GM12873 (cell line): ENCODE data around the gene VPS8.
A peak's percentile ranks its signal among the peaks of the same experiment; 100 is the strongest.

Source experiments
- TF ChIP-seq, protein P1 (sequence below): IDR thresholded peaks from 2 replicates; pipeline ENCODE4 v1.5.1; 2012; ENCODE audit warnings: low read depth, mild to moderate bottlenecking, moderate library complexity, low read length, control low read depth; ENCODE audit not compliant: insufficient read depth; ENCODE audit errors: missing control alignments

The VPS8 gene

DNA sequence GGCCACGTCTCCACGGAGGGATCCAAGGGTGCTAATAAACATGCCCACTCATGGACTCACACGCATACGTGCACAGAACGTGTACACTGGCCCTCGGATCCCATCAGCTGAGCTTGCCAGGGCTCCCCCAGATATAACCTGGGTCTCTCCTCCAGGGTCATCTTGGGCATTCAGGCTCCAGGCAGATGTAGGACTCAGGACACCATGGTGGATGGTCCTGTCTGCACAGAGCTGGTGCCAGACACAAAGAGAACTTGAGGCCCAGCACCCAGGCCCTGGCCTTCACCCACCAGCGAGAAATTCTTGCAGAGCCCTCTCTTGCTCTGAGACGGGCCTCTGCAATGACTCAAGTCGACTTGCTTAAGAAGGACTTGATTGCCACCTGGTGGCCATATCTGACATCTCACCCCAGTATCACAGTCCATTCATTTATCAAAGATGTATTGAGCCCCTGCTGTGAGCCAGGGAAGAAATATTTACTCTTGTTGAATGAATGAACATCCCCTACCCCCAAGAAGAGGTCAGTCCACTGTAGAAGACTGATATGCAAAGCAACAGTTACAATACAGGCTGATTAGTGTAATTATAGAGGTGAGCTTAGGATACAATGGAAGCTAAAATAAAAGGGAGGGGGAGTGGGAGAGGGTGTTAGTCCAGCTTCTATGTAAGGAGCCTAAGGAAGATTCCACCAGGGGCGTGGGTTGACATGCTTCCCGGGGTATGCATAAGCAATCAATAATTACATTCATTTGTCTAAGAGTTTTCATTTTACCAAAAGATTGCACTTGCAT lies 34.2 kb upstream of the VPS8 start:
- TF ChIP-seq, protein P1, sequence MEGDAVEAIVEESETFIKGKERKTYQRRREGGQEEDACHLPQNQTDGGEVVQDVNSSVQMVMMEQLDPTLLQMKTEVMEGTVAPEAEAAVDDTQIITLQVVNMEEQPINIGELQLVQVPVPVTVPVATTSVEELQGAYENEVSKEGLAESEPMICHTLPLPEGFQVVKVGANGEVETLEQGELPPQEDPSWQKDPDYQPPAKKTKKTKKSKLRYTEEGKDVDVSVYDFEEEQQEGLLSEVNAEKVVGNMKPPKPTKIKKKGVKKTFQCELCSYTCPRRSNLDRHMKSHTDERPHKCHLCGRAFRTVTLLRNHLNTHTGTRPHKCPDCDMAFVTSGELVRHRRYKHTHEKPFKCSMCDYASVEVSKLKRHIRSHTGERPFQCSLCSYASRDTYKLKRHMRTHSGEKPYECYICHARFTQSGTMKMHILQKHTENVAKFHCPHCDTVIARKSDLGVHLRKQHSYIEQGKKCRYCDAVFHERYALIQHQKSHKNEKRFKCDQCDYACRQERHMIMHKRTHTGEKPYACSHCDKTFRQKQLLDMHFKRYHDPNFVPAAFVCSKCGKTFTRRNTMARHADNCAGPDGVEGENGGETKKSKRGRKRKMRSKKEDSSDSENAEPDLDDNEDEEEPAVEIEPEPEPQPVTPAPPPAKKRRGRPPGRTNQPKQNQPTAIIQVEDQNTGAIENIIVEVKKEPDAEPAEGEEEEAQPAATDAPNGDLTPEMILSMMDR = peak; percentile 75

DNA sequence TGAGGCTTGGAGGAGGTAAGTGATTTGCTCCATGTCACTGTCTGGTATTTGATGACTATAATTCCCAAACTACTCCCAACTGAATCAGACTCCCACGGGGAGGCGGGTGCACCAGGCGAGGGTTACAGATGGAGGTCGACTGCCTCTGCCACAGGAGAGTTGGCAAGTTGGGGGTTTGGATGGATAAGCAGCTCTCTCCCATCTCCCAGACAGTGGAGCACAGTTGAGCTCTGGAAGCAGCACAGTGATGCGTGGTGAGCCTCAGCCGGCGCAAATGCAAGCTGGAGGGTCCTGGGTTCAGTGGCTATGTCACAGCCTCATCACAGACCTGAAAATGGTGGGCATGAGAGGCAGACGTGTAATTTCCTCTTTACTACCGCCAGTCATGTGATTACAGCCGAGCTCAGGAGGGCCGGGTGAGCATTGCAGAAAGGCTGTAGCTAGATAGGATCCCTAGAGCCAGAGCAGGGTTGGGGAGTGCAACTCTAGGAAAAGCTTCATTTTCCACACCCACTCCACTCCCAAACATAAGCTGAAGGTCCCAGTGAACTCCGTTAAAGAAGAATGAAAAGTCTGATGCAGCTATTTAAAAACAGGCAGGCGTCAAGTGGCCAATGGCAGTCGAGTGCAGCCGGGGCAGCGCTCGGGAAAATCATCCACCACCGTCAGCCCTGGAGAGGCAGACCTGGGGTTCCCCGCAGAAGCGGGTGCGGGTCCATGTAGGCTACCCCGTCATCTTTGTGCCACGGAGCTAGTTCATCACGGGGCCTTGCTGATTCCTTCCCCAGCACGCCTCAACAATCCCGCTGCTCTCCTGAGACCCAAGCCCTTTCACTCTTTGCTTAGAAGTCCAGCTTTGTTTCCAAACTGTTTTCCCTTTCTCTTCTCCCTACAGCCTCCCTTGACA lies 33.3 kb upstream of the VPS8 start:
- TF ChIP-seq, protein P1 = no peak

DNA sequence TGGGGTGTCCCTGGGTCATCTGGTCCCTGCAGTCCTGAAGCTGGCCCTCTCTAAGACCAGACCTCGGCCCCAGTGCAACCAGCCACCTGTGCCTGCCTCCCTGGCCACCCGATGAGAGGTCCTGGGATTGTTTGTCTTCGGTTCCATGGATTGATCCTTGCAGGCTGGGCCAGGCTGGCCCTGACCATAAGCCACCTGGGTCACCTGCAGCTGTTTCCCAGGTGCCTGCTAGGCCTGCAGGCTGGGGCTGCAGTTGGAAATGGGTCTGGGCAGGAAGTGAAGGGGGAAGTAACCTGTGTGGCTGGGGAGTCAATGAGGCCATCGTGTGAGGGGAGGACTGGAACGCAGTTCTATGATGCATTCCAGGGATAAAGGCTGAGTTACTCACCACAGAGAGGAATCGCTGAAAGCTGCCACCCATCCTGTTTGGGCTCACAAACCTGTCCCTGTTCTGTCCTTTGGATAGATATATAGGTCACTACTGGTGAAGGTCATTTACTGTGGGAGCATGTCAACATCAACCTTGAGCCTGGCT lies 30.9 kb upstream of the VPS8 start:
- TF ChIP-seq, protein P1 = no peak

DNA sequence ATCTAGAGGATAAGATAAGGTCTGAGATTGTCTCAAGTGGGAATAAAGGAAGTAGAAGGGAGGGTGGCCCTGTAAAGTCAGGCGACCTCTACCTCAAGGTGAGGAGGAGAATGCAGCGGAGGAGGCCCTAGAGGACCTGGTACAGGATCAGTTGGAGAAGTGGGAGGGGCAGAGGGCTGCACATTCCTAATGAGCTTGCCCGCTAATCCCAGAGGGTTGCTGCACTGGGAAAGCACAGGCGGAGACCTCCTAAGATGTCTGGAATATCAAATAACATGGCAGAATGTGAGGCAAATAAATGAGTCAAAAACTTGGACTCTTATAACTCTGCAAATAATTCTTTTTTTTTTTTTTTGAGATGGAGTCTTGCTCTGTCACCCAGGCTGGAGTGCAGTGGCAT lies 30.2 kb upstream of the VPS8 start:
- TF ChIP-seq, protein P1 = no peak

DNA sequence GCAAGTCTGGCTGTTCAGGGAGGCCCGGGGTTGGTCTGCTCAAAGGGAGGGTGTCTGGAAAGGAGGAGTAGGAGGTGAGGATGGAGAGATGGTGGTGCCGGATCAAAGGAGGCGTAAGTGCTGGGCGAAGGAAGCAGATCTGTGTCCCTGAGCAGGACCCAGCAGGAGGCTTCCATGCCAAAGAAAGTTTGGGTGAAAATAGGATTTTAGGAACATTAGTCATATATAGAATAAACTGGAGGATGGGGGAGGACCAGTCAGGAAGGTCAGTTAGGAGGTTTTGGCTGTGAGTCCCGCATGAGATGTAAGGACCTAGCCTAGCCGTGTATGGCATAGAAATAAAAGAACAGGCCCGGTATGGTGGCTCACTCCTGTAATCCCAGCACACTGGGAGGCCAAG lies 28.6 kb upstream of the VPS8 start:
- TF ChIP-seq, protein P1 = no peak

DNA sequence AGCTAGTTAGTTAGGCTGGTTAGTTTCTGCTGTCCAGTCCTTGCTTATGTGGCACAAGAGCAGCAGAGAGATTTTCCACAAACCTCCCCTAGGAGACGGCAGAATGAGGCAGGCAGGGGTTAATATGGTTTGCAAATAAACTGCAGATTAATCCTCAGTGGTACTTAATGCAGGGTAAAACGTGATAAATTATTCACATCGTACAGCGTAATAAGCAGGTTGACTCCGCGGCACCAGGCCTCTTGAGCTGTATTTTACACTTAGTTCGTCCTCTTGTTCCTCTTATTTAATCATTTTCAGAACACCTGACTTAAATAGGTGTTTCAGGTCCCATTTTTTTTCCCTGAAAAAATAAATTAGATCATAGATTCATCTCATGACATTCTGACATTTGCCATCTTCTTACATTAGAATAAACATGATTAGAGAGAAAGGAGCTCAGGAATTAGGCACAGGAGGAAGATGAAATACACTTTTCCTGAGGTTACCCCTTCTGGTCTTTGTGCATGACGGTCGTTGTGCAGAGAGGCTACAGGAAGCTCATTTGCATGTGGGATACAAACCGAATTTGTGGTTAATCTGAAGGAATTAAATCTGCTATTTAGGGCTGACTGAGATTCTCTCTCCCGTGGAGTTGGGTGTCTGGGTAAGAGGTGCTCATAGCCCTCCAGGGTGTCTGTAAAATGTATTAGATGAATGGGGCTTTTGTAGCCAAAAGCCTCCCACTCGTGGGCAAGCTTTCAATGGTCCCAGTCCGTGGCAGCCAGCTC lies 27.1 kb upstream of the VPS8 start:
- TF ChIP-seq, protein P1 = no peak

DNA sequence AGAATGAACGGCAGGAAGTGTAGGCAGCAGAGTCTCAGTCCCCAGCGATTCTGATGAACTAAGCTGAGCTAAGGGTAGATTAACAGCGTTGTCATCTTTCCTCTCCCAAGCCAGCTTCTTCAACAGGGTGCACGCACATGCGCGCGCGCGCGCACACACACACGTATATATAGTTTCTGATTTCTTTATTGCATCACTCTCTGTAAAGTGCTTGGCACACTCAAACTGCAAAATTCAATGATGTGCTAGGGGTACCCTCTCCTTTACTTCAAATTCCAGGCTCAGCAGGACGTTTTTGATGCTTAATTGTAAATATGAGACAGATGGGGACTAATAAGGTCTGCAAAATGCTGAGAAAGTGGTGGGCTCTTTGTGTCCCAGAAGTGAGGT lies 26.1 kb upstream of the VPS8 start:
- TF ChIP-seq, protein P1 = no peak
